Midbrain (tissue), 1 donor: ENCODE data around the gene MYO18A.

ENCODE experiments used
- DNase-seq: peaks from one replicate; lab custom pipeline; 2025; lab: John Stamatoyannopoulos, UW

The MYO18A gene

GRCh38 chr17:29124135-29124924, 55.9 kb downstream of the MYO18A start:
- peak; percentile 66 for DNase-seq

- no peak for DNase-seq
Observed at GRCh38 chr17:29123111-29123510, 57.1 kb downstream of the MYO18A start.

- no peak for DNase-seq
Observed at GRCh38 chr17:29121442-29121841, 58.8 kb downstream of the MYO18A start.

GRCh38 chr17:29120433-29120832, 59.8 kb downstream of the MYO18A start:
- DNase-seq, result no peak

GRCh38 chr17:29119265-29119664, 60.9 kb downstream of the MYO18A start:
- DNase-seq, result no peak

- peak; percentile 57 for DNase-seq
Observed at GRCh38 chr17:29116804-29117753, 63.1 kb downstream of the MYO18A start.

DNA sequence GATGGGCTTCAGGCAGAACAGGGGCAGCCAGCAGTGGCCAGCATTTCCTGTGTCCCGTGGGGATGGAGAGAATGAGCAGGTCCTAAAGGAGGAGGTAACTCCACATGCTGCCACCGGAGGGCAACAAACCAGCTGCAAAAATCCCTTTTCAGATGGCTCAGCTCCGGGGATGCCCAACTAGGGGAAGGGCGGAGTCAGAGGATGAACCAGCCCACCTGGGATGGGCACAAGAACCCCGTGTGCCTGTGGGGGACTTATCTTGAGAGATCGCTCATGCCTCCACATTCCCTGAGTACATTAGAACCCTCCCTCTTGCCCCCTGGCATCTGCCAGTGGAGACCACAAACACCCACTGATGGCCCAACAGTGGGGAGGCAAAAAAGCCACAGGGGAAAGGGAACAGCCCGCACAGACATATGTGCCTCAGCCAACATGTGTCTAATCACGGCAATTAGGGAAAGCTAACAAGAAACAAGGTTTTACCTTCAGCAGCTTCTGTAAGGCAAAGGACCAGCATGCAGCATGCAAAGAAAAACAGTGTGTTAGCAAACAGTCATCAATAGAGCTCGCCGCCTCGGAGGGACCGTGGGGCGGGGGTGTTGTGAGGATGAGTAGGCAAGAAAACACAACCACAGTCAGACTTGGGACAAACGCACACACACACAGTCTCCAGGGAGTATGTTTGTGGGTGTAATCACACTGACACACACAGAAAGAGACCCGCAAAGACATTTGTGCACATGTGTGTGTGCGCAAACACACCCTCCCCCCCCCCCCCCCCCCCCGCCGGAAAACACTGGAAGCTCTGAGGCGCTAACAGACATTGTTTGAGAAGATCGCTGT, 64.0 kb downstream of the MYO18A start:
- no peak for DNase-seq

GRCh38 chr17:29115435-29115834, 64.8 kb downstream of the MYO18A start:
- DNase-seq, result no peak

DNA sequence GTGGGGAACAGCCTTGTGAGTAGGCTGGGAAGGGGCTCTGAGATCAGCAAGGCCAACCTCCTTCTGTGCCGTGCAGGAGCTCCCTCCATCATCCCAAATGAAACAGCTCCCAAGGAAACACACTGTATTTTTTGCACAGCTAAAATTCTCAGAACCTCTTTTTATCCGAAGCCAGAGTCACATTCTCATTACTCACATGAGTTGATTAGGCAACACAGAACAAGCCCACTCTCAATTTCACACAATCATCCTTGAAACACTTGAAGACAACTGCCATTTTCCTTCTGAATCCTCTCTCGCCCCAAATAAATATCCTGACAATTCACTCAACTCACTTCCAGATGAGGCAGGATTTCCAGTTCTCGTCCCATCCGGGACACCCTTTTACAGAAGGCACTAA, 66.1 kb downstream of the MYO18A start:
- no peak for DNase-seq

DNA sequence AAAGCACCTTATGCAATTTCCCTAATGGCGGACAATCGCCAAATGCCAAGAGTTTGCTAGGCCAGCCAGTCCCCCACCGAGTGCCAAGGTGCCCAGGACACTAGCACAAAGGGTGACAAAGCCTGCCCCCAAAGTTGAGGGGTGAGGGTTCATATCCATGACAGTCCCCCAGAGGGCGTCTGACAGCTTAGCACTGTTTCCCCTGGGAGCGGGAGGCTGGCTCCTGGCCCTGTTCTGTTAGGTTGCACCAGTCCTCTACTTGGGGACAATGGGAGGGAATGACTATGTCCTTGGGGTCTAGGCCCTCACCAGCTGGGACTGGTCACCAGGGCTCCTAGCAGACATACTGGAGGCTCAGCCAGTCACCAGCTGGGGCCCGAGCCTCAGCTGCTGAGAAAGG, 66.9 kb downstream of the MYO18A start:
- no peak for DNase-seq

- DNase-seq, result peak; percentile 28
Observed at GRCh38 chr17:29112771-29113295, 67.4 kb downstream of the MYO18A start.

GRCh38 chr17:29111816-29112499, 68.2 kb downstream of the MYO18A start:
- peak; percentile 54 for DNase-seq

DNA sequence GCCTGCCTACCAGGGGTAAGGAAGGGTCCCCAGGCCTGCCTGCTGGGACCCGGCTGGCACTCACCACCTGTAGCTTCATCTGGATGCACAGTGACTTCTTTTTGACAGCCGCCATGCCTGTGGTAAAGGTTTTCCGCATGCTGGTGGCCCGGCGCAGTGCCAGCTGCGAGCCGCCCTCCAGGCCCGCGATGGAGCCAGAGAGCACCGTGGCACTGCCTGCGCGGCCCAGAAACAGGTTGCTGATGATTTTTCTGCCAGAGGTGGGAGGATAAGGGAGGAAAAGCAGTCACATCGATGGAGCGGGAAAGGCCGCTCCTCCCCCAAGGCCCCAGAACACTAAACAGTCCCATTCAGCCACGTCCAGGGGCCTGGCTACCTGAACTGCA, 69.8 kb downstream of the MYO18A start:
- no peak for DNase-seq

DNA sequence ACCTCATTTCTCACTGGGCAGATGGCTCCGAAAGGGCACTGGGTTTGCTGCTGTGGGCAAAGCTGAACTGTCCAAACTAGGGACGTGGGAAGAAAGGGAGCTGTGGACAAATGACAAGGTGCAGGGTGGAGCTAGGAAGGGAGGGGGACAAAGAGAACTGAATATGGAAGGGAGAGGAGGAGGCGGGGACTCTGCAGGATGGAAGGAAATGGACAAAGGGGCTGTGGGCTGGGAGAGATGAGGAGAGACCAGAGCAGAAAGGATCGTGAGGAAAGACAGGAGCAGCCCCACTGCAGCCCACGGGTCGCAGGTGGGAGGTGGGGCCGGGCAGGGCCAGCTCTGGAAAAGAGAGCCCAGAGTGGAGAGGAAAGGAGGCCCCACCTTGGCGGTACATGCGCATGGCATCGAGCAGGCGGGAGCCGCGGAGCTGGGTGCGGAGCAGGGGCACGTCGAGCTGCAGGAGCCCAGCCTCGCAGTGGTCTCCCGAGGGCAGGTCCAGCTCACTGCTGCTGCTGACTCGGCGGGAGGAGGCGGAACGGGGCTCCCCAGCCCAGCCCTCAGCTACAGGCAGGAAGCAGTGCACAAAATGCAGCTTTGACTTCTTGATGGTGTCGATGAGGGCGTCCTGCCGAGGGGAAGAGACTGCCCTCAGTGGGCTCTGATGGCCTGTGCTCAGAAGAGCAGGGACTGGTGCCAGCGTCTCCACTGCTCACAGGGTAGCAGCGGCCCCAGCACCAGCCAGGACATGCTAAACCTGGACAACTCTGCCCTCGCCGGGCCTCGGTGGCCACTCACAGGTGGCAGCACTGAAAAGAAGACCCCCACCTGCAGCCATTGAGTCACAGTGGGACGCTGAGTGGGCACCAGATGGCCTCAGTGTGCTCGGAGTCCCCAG, 70.5 kb downstream of the MYO18A start:
- no peak for DNase-seq

DNA sequence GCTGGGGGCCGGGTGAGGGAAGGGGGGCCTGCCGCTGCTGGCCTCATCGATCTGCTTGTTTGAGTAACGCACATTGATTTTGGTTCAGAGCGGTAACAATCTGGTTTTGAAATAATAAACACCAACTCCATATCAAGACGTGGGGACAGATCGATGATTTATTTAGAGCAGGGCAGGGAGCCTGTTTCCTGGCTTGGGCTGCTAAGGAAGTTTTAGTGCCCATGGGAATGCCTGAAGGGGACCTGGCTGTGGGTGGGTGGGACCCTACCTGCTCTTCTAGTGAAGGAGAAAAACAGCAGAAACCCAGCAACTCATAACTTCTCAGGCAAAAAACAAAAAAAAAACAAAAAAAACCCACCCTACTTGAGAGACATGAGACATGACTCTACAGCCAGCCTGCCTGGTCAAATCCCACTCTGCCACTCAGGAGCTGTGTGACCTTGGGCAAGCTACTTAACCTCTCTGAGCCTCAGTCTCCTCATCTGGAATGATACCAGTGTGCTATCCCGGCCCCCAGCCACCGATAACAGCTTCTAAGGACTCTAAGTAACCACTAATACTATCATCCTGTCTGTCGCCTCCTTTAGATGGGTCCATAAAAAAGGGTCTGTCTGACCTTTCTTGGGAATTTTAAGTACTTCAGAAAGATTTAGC, 71.2 kb downstream of the MYO18A start:
- DNase-seq, result no peak

DNA sequence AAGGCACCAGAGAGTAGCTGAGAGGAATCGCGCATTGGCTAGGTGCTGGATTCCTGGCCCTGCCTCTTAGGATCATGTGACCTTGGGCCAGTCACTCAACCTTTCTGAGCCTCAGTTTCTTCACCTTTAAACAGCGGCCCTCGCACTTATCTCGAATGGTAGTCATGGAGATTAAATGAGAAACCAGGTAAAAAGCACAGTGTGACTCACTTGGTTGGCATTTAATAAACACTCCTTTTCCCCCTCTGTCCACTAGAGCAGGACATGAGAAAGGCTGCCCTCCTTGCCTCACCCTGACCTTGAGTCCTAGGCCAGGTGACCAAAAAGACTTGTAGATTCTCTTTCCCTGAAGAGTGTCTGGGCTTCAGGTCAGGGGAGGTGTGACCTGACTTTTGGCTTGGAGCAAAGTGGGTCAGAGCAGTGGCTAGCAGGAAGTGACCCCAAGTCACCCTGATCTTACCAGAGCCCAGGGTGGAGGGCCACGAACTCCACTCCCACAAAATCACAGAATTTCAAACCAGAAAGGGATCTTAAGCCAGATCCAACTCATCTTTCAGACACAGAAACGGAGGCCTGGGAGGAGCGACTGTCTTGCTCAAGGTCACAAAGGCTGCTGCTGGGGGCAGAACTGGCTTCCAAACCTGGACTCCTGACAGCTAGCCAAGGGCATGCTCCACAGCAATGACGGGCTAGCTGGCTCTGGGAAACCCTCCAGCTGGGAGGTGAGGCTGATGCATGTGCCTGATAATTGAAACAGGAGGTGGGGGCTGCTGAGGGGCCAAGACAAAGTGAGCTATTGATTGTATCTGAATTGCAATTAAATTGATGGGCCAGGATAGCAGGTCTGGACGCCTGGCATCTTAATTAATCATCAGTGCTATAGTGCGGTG, 72.0 kb downstream of the MYO18A start:
- DNase-seq, result no peak

DNA sequence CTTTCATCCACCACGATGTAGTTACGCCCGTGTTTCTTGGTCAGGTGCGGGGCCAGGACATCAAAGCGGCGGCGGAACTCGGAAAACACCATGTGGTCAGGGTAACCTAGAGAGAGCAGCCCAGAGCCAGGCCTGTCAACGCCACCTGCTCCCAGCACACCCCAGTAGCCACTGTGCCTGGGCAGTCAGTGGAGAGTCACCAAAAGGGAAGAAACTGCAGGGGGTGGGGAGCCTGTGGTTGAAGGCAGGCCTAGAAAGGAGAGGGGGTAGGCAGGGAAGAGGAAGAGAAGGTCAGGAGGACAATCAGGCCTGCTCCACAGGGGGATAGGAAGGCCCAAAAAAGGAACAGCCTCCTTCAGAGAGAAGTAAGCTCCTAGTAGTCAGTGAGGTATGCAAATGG, 73.1 kb downstream of the MYO18A start:
- DNase-seq, result peak; percentile 21

DNA sequence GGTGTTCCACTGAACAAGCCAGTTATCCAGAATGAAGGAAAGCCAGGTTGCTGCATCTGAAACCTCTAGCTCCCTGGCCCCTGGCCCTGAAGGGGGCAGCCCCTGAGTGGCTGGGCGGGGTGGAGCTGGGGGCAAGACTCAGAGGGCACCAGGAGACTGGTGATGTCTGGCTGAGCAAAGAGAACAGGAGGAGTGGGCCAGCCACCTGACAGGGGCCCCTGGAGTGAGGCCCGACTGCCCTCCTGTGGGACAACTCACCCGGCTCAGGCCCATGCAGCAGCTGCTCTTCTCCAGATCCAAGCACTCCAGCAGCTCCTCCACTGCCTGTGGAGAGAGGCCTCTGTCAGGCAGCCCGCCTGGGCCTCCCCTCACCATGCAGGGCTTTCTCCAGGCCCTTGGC, 76.9 kb downstream of the MYO18A start:
- DNase-seq, result no peak

DNA sequence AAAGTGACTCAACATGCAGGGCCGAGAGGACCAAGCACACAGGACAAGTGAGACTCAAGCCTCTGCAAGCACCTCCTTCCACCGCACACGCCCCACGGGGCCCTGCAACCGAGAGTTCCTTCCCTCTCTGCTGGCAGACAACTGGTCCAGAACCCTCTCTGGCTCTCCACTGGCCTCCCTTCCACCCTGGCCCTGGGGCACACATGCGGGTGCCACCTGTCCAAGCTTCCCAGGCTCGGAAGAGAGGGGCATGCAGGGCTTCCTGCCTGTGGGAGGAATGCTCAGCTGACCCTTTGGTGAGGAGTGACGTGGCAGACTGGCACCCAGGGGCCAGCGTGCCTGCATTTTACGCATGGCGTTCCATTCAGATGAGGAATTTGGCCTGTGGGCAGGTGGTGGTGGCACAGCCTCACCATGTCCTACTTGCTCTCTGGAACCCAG, 77.4 kb downstream of the MYO18A start:
- no peak for DNase-seq
